Left ventricle myocardium superior (tissue), 1 donor: ENCODE results near the gene GINS3. TPM values are rescaled to one million over a fixed set of nuclear protein-coding genes. Genes with fewer than 3 reads are reported as not detected.

ENCODE experiments used
- ATAC-seq: fragments of 200-7000 bp; cut with Tn5 transposase; one replicate; pipeline ENCODE4 v1.9.1; 2020; ENCODE audit warnings: mild to moderate bottlenecking, moderate library complexity
- DNase-seq: peaks from one replicate; pipeline ENCODE4 v3.0.0-alpha.2; 2020
- intact Hi-C: fragments of 100-400 bp; cut with micrococcal nuclease; formaldehyde crosslinking; loops from one replicate; pipeline ENCODE4 v1.11.0; 2022
- long read RNA-seq: library from polyadenylated mRNA; unstranded; transcript quantifications from one replicate; pipeline ENCODE4 v2.0.0, GENCODE V29; 2021
- total RNA-seq: library from RNA; stranded (reverse); fragmentation: NEBNext Ultra II Directional; extraction: Animal tissue kit (Norgen Biotek cat#: 25700); gene quantifications from one replicate; pipeline ENCODE4 v1.2.1, GENCODE V29; 2021
- donor health status: DM: no; HTN: yes; CAD: no; lungs with severe emphysema.

GINS3 gene
- 6.5 TPM for total RNA-seq
- long read RNA-seq, transcript GINS3-201 (3 exons, 2,274 nt): major isoform, 5 of 10 reads
- long read RNA-seq, partial matches to known transcripts: 1 of 10 reads
- long read RNA-seq, other reads (novel, unspliced or antisense): 0 of 10 reads

DNA sequence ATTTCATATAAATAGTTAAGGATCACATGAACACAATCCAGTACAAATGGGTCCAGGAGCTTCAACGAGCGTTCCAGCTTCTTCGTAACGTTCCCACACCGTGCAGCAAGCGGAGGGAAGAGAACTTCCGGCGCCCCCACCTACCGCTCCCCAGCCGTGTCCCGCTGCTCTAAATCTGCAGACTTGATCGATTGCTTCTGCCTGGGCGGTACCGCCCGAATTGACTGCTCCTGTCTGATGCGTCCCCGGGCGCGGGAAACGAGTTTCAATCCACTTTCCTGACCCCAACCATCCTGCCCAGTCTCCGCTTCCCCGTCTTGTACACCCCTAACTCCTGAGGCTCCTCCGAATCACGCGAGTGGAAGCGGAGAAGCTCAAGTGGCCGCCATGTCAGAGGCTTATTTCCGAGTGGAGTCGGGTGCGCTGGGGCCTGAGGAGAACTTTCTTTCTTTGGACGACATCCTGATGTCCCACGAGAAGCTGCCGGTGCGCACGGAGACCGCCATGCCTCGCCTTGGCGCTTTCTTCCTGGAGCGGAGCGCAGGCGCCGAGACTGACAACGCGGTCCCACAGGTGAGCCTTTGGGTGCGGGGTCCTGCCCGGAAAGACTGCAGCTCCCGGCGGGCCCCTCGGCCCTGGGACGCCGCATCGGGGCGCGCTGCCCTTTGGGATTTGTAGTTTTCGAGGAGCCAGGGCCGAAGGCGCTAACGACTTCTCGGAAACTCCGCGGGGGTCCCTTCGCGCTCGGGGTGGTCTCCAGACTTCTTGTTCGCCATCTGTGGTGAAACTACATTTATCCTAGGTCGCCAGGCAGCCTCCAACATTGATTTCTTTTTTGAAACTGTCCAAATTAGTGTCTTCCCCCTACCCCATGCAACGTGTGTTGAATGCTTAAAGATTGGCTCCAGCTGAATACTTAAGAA lies at the start of gene GINS3:
Gene GINS3 (plus strand): TSS at position 257 of the 923 bp plus-strand sequence. CDS start 131 bp downstream, at position 388.
- ATAC-seq (peak; percentile 98), DNase-seq (peak; percentile 91)
- intact Hi-C loops: no loop called here

DNA sequence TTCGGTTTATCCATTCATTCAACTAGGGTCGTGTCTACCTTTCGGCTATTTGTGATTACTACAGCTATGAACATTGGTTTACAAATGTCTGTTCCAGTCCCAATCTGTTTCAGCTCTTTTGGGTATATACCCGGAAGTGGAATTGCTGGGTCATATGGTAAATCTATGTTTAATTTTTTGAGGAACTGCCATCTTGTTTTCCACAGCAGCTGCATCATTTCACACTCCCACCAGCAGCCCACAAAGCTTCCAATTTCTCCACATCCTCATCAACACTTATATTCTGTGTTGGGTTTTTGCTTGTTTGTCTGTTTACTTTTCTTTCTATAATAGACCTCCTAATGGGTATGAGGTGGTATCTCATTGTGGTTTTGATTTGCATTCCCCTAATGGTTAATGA lies 48.7 kb upstream of the GINS3 start:
- ATAC-seq (no peak), DNase-seq (no peak)
- intact Hi-C loops: loop anchor here (5.0 kb wide), 1 partner anchor 144 kb away; no protein-coding TSS in a partner anchor

DNA sequence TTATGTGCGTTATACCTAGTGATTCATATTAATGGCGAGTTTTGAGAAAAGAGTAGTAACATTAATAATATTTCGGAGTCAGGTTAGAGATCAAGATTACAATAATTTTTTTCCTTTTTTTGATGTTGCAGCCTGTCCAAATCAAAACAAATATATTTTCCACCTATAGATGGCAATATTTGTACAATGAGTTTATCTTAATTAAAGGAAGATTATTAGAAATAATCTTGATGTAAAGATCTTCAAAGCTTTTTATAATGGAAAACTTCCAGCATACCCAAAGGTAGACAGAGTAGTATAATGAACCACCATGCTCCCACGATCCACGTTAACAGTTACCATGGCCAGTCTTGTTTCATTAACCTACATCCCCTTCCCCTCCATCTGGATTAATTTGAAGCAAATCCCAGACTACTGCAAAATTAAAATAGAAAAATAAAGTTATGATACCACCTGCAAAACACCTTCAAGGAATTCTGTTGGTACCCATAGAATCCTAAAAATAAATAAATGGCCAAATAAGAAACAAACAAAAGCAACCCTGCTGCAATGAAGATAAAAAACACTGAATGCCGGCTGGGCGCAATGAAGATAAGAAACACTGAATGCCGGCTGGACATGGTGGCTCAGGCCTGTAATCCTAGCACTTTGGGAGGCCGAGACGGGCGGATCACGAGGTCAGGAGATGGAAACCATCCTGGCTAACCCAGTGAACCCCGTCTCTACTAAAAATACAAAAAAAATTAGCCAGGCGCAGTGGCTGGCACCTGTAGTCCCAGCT lies 46.5 kb upstream of the GINS3 start:
- intact Hi-C loops: no loop called here
- ATAC-seq (no peak), DNase-seq (no peak)

DNA sequence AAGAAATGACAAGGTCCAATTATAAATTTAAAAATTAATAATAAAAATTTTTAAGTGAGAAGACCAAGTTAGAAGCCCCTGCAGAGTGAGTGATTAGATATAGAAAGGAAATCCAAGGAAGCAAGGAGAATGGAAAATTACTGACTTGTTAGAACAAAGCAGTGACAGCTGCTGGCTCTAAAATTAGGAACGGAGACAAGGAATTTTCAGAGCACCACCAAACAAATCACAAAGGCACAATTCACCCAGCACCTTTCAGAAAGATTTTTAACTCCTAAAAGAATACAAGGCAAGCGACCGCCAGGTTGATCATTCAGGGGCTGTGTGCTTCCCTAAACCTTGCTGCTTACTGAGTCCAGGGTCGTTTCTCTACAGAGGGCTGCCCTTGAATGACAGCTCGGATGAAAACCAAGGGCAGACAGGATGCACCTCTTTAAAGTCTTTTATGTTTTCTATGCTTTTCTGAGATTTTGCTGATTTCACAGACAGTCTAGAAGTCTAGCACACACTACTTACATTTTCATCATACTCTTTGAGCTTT lies 45.4 kb upstream of the GINS3 start:
- intact Hi-C loops: no loop called here
- peak; percentile 61 for ATAC-seq

DNA sequence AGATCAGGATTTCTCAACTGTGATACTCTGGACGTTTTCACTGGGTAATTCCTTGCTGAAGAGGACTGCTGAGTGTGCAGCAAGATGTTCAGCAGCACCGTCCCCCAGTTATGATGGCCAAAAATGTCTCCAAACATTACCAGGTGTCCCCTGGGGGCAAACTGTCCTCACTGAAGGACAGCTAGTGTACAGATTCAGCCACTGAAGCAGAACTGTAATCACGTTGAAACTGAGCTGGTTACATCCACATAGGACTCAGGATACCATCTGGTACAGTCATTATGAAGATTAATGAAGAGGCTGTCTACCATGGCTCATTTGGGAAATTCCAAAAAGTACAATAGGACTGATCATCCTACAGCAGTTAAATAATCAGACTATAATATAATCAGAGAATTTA lies 43.3 kb upstream of the GINS3 start:
- ATAC-seq: no peak
- DNase-seq: no peak
- intact Hi-C loops: no loop called here

More for the DNA sequence above, 45.4 kb upstream of the GINS3 start:
- DNase-seq: no peak

DNA sequence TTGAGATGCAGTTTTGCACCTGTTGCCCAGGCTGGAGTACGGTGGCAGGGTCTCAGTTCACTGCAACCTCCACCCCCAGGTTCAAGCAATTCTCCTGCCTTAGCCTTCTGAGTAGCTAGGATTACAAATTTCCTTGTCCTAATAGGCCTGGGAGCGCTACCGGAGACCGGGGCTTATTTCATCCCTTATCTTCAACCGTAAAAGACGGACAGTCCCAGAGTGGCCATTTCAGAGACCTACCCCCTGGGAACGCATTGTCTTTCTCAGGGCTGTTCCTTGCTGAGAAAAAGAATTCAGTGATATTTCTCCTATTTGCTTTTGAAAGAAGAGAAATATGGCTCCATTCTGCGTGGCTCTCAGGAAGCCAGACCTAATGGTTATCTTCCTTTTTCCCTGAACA lies 39.6 kb upstream of the GINS3 start:
- ATAC-seq: no peak
- no peak for DNase-seq
- intact Hi-C loops: no loop called here

DNA sequence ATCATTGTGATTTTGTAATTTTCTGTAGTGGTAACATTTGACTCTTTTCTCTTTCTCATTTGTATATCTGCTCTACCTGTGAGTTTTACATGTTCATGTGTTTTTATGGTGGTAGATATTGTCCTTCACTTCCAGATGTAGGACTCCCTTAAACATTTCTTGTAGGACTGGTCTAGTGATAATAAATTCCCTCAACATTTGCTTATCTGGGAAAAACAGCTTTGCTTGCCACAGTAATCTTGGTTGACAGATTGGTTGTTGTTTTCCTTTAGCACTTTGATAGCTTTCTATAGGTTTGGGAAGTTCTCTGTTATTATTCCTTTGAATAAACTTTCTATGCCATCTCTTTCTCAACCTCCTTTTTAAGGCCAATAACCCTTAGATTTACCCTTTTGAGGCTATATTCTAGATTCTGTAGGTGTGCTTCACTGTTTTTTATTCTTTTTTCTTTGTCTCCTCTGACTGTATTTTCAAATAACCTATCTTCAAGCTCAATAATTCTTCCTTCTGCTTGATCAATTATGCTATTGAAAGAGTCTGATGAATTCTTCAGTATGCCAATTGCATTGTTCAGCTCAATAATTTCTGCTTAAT lies 32.1 kb upstream of the GINS3 start:
- no peak for DNase-seq
- no peak for ATAC-seq
- intact Hi-C loops: no loop called here

DNA sequence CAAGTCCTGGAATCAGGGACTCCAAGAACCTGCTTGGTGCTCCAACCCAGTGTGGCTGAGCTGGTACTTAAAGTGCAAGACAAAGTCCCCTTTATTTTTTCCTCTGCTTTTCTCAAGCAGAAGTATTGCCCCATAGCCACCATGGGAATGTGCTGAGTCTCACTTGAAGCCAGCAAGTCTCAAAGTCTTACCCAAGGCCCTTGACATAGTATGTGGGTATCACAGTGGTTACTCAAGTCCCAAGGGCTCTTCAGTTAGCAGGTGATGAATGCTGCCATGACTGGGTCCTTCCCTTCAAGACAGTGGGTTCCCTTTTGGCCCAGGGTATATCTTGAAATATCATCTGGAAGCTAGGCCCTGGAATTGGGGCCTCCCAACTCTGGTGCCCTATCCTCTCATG lies 30.5 kb upstream of the GINS3 start:
- no peak for ATAC-seq
- intact Hi-C loops: no loop called here
- DNase-seq: no peak

DNA sequence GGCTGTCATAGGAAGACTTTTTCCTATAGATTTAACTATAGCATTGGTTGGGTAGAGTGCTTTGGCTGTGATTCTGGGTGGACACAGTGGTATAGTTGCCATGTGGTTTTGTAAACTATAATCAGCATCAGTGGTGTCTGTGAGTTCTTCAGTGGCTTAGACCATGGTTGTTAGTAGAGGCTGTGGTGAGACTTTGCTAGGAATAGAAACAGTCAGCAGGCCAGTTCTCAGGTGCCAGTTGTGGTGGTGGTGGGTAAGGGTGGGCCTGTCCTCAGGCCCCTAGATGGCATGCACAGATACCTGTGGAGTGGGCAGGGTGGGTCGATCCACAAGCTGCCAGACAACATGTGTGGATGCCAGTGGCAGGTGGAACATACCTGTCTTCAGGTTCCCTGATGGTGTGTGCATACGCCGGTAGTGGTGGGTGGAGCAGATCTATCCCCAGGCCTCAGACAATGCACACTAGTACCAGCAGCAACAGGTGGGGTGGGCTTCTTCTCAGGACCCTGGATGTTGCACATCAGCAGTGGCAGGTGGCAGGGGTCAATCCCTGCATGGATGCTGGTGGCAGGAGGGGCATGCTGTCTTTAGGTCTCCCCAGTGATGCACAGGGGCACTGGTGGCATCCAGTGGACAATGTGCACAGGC lies 28.4 kb upstream of the GINS3 start:
- ATAC-seq (no peak), DNase-seq (no peak)
- intact Hi-C loops: no loop called here

DNA sequence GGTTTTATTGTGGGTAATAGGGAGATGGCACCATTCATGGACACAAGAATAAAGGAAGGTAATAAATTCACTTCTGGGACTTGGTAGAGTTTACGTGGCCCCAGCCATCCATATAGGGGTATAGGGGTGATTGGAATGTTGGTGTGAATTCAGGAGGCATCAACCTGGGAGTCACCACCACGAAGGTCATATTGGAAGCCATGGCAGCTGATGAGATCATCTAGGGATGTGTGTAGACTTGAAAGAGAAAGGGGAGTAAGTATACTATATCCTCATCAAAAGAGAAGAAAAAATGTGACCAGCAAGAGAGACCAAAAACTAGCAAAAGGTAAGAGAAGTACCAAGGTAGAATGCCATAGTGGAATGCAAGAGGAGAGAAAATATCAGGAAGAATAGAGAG lies 26.6 kb upstream of the GINS3 start:
- DNase-seq: no peak
- ATAC-seq: no peak
- intact Hi-C loops: no loop called here

DNA sequence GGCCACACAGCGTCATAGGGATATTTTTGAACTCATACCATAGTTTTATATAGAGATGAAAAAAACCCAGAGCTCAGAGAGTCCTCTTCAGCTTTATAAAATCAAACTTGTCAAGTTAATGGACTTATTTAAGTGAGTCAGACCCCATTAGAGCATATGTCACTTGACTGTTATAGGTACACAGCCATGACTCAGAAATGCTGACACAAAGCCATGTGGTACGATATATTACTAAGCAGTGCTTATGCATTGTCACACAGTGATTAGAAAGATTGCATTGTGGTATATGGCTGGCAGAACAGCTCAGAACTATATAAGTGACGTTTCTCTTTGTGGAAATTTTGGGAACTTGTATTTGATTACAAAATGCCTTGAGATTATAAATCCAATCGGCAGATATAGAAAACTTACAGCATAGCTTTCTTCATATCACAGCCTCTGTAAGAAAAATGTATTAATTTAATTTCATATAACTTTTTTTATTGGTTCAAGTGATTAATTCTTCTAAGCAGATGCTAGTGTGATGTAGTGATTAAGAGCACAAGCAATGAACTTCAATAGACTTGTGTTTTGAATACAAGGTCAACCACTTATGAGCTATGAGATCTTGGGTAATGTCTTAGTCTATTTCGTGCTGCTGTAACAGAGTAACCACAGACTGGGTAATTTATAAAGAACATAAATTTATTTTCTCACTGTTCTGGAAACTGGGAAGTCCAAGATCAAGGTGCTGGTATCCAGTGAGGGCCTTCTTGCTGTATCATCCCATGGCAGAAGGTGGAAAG lies 25.8 kb upstream of the GINS3 start:
- intact Hi-C loops: no loop called here
- DNase-seq (no peak), ATAC-seq (no peak)

DNA sequence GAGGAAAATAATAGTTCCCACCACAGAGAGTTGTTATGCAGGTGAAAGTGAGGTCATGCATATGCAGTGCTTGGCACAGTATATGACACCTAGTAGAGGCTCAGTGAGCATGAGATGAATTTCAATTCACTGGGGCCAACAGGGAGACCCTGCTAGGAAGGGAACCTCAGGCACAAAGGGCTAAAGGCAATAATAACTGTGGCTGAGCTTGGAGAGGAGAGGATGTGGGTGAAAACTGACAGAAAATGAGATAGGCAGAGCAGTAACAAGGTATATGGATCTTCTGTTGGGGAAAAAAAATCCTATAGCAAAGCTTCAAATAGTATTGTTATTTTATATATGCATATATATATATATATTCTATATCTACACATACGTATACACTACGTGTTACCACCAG lies 25.0 kb upstream of the GINS3 start:
- no peak for ATAC-seq
- intact Hi-C loops: no loop called here

DNA sequence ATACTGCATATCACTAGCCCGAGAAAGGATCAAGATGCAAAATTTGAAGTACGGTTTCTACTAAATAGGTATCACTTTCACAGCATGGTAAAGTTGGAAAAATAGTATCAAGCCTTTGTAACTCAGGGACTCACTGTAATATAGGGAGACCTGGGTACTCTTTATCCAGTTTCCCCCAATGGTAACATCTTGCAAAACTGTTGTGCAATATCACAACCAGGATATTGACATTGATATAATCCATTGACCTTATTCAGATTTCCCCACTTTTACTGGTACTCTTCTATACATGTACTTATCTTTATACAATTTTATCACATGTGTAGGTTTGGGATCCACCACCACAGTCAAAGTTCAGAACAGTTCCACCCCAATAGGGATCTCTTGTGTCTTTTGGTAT lies 20.4 kb upstream of the GINS3 start:
- ATAC-seq (no peak), DNase-seq (no peak)
- intact Hi-C loops: loop anchor here (2.0 kb wide), 1 partner anchor 67 kb away; no protein-coding TSS in a partner anchor

More for the DNA sequence above, 25.0 kb upstream of the GINS3 start:
- DNase-seq: no peak

DNA sequence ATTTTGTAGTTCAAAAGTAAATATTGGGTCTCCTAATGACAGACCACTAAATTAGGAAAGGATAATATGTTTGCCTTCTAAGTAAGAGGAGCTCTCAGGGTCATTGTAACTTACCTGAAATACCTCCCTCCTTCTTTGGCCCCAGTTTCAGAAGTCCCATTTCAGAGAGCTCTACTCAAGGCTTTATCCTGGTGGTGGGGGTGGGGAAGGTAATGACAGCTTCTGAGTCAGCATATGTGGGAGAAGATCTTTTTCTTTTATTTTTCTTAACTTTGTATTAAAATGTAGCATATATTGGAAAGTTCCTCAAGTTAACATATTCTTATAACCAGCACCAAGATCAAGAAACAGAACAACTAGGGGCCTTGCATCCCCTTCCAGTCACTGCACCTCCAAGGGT lies 16.9 kb upstream of the GINS3 start:
- no peak for DNase-seq
- ATAC-seq: no peak
- intact Hi-C loops: no loop called here

DNA sequence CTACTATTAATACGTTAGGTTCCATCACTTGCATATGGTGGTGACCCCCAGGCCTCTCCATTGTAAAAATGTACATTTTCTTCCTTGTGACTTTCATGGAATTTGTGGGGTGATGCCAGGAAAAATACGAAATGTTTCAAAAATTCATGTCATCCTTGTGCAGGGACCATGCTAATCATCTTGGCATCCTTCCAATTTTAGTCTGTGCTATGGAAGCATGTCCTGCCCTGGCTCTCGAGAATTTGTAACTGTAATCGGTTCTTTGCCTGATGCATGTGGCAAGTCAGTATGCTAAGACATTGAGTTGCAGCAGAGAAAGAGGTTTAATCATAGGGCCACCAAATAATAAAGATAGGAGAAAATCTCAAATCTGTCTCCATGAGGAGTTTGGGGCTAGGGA lies 14.3 kb upstream of the GINS3 start:
- DNase-seq (no peak), ATAC-seq (no peak)
- intact Hi-C loops: no loop called here

DNA sequence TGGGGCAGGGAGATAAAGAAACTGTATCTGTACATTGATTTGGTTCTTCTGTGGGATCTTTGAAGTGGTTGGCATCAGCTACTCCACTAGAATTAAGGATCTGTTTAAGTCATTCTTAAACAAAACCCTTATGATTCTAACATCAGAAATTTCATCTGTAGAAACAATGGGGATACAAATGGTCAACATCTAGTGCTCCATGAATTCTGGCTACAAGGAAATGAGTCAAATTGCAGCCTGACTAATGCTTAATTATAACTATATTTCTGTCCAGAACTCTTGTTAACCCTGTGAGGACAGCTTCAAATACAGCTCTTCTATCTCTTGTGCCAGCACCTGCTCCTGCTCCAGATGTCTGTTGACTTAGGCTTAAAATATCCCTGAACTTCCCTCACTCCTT lies 13.9 kb upstream of the GINS3 start:
- intact Hi-C loops: no loop called here

DNA sequence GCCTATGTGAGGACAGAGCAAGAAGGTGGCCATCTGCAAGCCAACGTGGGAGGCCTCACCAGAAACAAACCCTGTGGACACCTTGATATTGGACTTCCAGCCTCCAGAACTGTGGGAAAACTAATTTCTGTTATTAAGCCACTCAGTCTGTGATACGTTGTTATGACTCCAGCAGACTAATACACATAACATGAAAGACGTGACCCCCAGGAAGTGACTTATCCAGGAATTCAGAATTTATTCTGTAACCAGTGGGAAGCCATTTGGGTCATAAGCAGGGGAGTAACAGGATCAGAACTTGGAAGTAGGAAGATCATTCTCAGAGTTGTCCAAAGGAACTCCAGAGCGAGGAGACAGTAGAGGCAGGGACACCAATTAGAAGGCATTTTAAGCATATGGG lies 12.5 kb upstream of the GINS3 start:
- intact Hi-C loops: no loop called here
- no peak for ATAC-seq
- DNase-seq: no peak

More for the DNA sequence above, 13.9 kb upstream of the GINS3 start:
- DNase-seq (no peak), ATAC-seq (no peak)

DNA sequence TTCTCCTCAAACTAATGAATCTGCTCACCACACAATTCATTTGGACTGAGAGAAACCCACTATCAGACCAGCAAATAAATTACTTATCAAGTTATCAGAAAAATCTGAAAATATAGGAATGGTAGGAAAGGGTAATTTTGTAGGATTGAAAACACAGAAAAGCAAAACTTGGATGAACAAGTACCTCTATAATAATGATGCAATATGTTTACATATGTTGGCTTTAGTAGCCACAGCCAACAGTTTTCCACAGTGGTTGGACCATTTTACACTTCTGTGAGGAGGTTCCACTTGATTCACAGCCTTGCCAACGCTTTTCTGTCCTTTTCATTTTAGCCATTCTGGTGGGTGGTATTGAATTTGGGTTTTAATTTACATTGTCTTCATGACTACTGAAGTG lies 10.6 kb upstream of the GINS3 start:
- intact Hi-C loops: no loop called here
- ATAC-seq: no peak

More for the DNA sequence above, 10.6 kb upstream of the GINS3 start:
- DNase-seq: no peak
